SK-N-SH treated with all-trans-retinoic acid at 6 μM for 48 hours (cell line): ENCODE results near the gene SGPP2.
"Not testable (repeated sequence)": the region's sequence is repeated elsewhere in the genome, so short reads cannot be mapped to it uniquely, and the experiment has no call there.

Source experiments
- ATAC-seq: fragments of 200-7000 bp; cut with Tn5 transposase; 3 replicates; pipeline ENCODE4 v1.9.1; 2020; ENCODE audit warnings: mild to moderate bottlenecking, moderate library complexity
- ARNTL ChIP-seq: fragments of 450-650 bp; formaldehyde crosslinking; IDR thresholded peaks from 2 replicates; pipeline ENCODE4 v1.5.0; 2020; ENCODE audit warnings: low read depth, mild to moderate bottlenecking, moderate library complexity, borderline replicate concordance
- CSDC2 ChIP-seq: fragments of 250-450 bp; sonication (Bioruptor Pico); IDR thresholded peaks from 2 replicates; pipeline ENCODE4 v1.5.0; 2020; ENCODE audit warnings: mild to moderate bottlenecking, moderate library complexity
- ESRRG ChIP-seq: fragments of 250-450 bp; sonication (Bioruptor Pico); IDR thresholded peaks from 2 replicates; pipeline ENCODE4 v1.6.1; 2021; ENCODE audit warnings: mild to moderate bottlenecking
- GLIS3 ChIP-seq: fragments of 250-450 bp; sonication (Bioruptor Pico); IDR thresholded peaks from 2 replicates; pipeline ENCODE4 v1.5.0; 2020; ENCODE audit warnings: mild to moderate bottlenecking, moderate library complexity
- ISL1 ChIP-seq: fragments of 250-450 bp; sonication (Bioruptor Pico); IDR thresholded peaks from 2 replicates; pipeline ENCODE4 v2.1.2; 2022; ENCODE audit warnings: mild to moderate bottlenecking, moderate library complexity
- OSR1 ChIP-seq: fragments of 250-450 bp; sonication (Bioruptor Pico); IDR thresholded peaks from 2 replicates; pipeline ENCODE4 v1.8.0; 2022; ENCODE audit warnings: moderate library complexity, mild to moderate bottlenecking, inconsistent platforms
- PPARA ChIP-seq: fragments of 250-450 bp; sonication (Bioruptor Pico); IDR thresholded peaks from 2 replicates; pipeline ENCODE4 v1.5.0; 2020; ENCODE audit warnings: mild to moderate bottlenecking, borderline replicate concordance
- SNAI2 ChIP-seq: fragments of 250-450 bp; sonication (Bioruptor Pico); IDR thresholded peaks from 2 replicates; pipeline ENCODE4 v1.5.0; 2020; ENCODE audit warnings: mild to moderate bottlenecking, moderate library complexity
- TCF4 ChIP-seq: fragments of 250-450 bp; sonication (Bioruptor Pico); IDR thresholded peaks from 2 replicates; pipeline ENCODE4 v1.8.0; 2021; ENCODE audit warnings: mild to moderate bottlenecking, moderate library complexity, borderline replicate concordance
- TOX ChIP-seq: fragments of 250-450 bp; sonication (Bioruptor Pico); IDR thresholded peaks from 2 replicates; pipeline ENCODE4 v1.8.0; 2021; ENCODE audit warnings: mild to moderate bottlenecking, moderate library complexity, borderline replicate concordance
- ZC3H10 ChIP-seq: fragments of 250-450 bp; sonication (Bioruptor Pico); IDR thresholded peaks from 2 replicates; pipeline ENCODE4 v1.5.1; 2021; ENCODE audit warnings: mild to moderate bottlenecking, moderate library complexity
- ZFP3 ChIP-seq: fragments of 250-450 bp; sonication (Bioruptor Pico); IDR thresholded peaks from 2 replicates; pipeline ENCODE4 v1.5.0; 2020; ENCODE audit warnings: mild to moderate bottlenecking, moderate library complexity
- ZNF565 ChIP-seq: fragments of 450-650 bp; formaldehyde crosslinking; conservative IDR thresholded peaks from 2 replicates; pipeline ENCODE4 v1.5.0; 2020; ENCODE audit warnings: low read depth, mild to moderate bottlenecking, moderate library complexity
- ZNF70 ChIP-seq: fragments of 450-650 bp; formaldehyde crosslinking; IDR thresholded peaks from 2 replicates; pipeline ENCODE4 v1.5.0; 2020; ENCODE audit warnings: mild to moderate bottlenecking, moderate library complexity
- ZNF8 ChIP-seq: fragments of 450-650 bp; formaldehyde crosslinking; IDR thresholded peaks from 2 replicates; pipeline ENCODE4 v1.5.0; 2020; ENCODE audit warnings: mild to moderate bottlenecking, moderate library complexity
- TF ChIP-seq, protein P1 (sequence below): fragments of 250-450 bp; sonication (Bioruptor Pico); IDR thresholded peaks from 2 replicates; pipeline ENCODE4 v1.5.1; 2020; ENCODE audit warnings: low read depth, mild to moderate bottlenecking, moderate library complexity
- TF ChIP-seq, protein P2 (sequence below): fragments of 250-450 bp; sonication (Bioruptor Pico); IDR thresholded peaks from 2 replicates; pipeline ENCODE4 v1.5.0; 2020; ENCODE audit warnings: mild to moderate bottlenecking, moderate library complexity
- TF ChIP-seq, protein P3 (sequence below): fragments of 250-450 bp; sonication (Bioruptor Pico); IDR thresholded peaks from 2 replicates; pipeline ENCODE4 v1.5.1; 2021; ENCODE audit warnings: mild to moderate bottlenecking, moderate library complexity

The SGPP2 gene

DNA sequence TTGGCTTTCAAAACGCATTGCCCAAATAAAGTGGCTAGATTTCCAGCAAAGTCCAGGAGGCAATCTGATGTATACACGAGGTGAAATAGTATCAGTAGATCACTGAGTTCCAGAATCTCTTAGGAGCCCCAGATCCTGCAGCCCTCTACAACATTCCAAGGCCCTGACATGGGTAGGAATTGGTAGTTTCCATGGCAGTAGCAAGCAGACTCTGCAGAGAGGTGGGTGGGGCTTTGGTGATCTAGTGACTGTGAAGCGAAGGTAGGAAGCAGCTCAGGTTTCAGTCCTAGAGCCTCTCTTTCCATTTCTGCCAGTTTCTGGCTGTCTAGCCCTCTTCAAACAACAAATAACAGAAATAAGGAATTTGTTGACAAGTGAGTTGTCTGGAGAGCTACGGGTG lies 13.8 kb upstream of the SGPP2 start:
- 0 out of 3 replicates have a peak, but pooled peaks have one; percentile 22 for ATAC-seq
- TF ChIP-seq GLIS3 (no peak), TCF4 (no peak), ZNF565 (CRISPR knock-in tag) (no peak), ISL1 (CRISPR knock-in tag) (no peak), SNAI2 (CRISPR knock-in tag) (no peak), ESRRG (CRISPR knock-in tag) (no peak), CSDC2 (no peak), TOX (CRISPR knock-in tag) (no peak)
- TF ChIP-seq, all 23 proteins: peak for 0

DNA sequence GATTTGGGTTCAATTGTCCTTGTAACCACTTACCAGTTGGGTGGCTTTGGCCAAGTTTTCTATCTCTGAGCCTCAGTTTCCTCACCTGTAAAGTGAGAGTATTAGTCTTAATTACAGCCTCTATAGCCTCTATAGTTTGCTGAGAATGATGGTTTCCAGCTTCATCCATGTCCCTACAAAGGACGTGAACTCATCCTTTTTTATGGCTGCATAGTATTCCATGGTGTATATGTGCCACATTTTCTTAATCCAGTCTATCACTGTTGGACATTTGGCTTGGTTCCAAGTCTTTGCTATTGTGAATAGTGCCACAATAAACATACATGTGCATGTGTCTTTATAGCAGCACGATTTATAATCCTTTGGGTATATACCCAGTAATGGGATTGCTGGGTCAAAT lies 12.0 kb upstream of the SGPP2 start:
- not testable (repeated sequence) for ATAC-seq

DNA sequence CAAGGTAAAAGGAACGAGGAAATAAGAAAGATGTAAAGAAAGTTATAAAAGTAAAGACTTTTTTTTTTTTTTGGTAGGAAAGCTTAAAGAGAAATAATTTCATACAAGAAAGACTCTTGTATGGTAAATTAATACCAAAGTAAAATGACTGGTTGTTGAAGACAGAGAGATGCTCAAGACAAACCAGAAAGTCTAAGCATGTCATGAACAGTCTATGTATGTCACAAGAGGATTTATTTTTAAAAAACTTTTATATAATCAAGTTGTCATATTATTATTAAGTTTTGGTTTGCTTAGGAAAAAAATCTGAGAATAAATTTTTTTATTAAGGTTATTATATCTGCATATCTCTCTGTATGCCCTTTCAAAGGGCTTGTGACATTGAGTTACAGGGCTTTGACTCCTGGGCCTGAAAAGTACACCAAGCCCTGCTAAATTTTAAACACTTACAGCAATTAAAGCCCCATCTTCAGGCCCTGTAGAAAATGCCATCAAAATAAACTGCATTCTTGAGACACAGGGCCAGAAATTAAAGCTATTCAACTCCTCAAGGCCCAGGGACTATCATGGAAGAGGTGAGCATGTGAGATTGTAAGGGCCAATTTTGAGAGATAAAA lies 10.9 kb upstream of the SGPP2 start:
- no peak for ATAC-seq
- TF ChIP-seq ZNF70 (CRISPR knock-in tag) (no peak), ZFP3 (CRISPR knock-in tag) (no peak), ZNF8 (CRISPR knock-in tag) (no peak), ISL1 (CRISPR knock-in tag) (no peak), GLIS3 (no peak), ZNF565 (CRISPR knock-in tag) (no peak), SNAI2 (CRISPR knock-in tag) (no peak), ARNTL (CRISPR knock-in tag) (no peak)
- TF ChIP-seq, protein P1, sequence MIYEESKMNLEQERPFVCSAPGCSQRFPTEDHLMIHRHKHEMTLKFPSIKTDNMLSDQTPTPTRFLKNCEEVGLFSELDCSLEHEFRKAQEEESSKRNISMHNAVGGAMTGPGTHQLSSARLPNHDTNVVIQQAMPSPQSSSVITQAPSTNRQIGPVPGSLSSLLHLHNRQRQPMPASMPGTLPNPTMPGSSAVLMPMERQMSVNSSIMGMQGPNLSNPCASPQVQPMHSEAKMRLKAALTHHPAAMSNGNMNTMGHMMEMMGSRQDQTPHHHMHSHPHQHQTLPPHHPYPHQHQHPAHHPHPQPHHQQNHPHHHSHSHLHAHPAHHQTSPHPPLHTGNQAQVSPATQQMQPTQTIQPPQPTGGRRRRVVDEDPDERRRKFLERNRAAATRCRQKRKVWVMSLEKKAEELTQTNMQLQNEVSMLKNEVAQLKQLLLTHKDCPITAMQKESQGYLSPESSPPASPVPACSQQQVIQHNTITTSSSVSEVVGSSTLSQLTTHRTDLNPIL = no peak
- TF ChIP-seq, protein P2, sequence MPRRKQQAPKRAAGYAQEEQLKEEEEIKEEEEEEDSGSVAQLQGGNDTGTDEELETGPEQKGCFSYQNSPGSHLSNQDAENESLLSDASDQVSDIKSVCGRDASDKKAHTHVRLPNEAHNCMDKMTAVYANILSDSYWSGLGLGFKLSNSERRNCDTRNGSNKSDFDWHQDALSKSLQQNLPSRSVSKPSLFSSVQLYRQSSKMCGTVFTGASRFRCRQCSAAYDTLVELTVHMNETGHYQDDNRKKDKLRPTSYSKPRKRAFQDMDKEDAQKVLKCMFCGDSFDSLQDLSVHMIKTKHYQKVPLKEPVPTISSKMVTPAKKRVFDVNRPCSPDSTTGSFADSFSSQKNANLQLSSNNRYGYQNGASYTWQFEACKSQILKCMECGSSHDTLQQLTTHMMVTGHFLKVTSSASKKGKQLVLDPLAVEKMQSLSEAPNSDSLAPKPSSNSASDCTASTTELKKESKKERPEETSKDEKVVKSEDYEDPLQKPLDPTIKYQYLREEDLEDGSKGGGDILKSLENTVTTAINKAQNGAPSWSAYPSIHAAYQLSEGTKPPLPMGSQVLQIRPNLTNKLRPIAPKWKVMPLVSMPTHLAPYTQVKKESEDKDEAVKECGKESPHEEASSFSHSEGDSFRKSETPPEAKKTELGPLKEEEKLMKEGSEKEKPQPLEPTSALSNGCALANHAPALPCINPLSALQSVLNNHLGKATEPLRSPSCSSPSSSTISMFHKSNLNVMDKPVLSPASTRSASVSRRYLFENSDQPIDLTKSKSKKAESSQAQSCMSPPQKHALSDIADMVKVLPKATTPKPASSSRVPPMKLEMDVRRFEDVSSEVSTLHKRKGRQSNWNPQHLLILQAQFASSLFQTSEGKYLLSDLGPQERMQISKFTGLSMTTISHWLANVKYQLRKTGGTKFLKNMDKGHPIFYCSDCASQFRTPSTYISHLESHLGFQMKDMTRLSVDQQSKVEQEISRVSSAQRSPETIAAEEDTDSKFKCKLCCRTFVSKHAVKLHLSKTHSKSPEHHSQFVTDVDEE (CRISPR knock-in tag) = no peak
- TF ChIP-seq, all 23 proteins: peak for 0

DNA sequence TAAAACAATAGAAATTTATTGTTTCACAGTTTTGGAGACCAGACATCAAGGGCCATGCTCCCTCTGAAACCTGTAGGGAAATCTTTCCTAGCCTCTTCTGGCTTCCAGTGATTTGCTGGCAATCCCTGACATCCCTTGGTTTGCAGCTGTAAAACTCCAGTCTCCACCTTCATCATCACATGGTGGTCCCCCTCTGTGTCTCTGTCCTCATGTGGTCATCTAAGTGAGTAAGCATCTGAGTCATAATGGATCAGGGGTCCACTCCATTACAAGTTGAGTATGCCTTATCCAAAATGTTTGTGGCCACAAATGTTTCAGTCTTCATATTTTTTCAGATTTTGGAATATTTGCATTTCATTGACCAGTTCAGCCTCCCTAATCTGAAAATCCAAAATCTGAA lies 5.6 kb upstream of the SGPP2 start:
- TF ChIP-seq, protein P3, sequence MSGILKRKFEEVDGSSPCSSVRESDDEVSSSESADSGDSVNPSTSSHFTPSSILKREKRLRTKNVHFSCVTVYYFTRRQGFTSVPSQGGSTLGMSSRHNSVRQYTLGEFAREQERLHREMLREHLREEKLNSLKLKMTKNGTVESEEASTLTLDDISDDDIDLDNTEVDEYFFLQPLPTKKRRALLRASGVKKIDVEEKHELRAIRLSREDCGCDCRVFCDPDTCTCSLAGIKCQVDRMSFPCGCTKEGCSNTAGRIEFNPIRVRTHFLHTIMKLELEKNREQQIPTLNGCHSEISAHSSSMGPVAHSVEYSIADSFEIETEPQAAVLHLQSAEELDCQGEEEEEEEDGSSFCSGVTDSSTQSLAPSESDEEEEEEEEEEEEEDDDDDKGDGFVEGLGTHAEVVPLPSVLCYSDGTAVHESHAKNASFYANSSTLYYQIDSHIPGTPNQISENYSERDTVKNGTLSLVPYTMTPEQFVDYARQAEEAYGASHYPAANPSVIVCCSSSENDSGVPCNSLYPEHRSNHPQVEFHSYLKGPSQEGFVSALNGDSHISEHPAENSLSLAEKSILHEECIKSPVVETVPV (CRISPR knock-in tag) = no peak
- TF ChIP-seq TCF4 = no peak
- TF ChIP-seq GLIS3 = no peak
- no peak for TF ChIP-seq OSR1 (CRISPR knock-in tag)
- no peak for TF ChIP-seq ARNTL (CRISPR knock-in tag)
- TF ChIP-seq ZNF8 (CRISPR knock-in tag) = no peak
- TF ChIP-seq CSDC2 = no peak
- no peak for TF ChIP-seq ZFP3 (CRISPR knock-in tag)
- TF ChIP-seq ZNF70 (CRISPR knock-in tag) = no peak
- ATAC-seq = no peak

DNA sequence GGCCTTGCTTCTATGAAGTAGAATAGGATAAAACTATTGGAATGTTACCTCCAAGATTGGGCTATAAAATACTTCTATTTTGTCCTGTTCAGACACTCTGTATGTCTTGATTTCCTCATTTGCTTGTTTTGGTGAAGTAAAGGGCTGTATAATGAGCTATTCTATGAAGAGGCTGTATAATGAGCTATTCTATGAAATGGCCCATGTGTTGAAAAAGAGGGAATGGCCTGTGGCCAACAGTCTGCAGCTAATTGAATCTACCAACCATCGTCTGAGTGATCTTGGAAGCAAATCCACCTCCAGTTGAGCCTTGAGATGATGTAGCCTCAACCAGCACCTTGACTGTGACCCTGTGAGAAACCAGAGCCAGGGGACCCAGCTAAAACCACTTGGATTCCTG lies 3.8 kb upstream of the SGPP2 start:
- ATAC-seq = no peak

More for the DNA sequence above, 3.8 kb upstream of the SGPP2 start:
- TF ChIP-seq OSR1 (CRISPR knock-in tag) (no peak), CSDC2 (no peak), PPARA (CRISPR knock-in tag) (no peak), ZNF8 (CRISPR knock-in tag) (no peak), TCF4 (no peak), ZC3H10 (CRISPR knock-in tag) (no peak)
- TF ChIP-seq, protein P2 (CRISPR knock-in tag) = no peak
- TF ChIP-seq, all 23 proteins: peak for 0
